Right cardiac atrium (tissue), 5 donors: ENCODE data around the gene FRMPD1. TPM values are rescaled to one million over a fixed set of nuclear protein-coding genes. Genes with fewer than 3 reads are reported as not detected.

ENCODE experiments used
- ATAC-seq, 2 donors: fragments of 200-7000 bp; cut with Tn5 transposase; one replicate each; pipeline versions ENCODE4 v1.8.0 to v1.9.1; 2020; ENCODE audit warnings: moderate library complexity in 2 of 2, mild to moderate bottlenecking in 1 of 2
- DNase-seq, 3 donors: peaks; one replicate each; pipeline ENCODE4 v3.0.0-alpha.2; 2020
- H3K27ac ChIP-seq: one replicate; pipeline ENCODE4 v1.5.1; 2013; ENCODE audit warnings: mild to moderate bottlenecking, low read length, control low read depth, moderate library complexity
- H3K27me3 ChIP-seq: one replicate; pipeline ENCODE4 v1.6.1; 2013; ENCODE audit not compliant: control insufficient read depth, insufficient read depth
- H3K4me1 ChIP-seq: one replicate; pipeline ENCODE4 v1.6.1; 2013; ENCODE audit warnings: low read length; ENCODE audit not compliant: control insufficient read depth, insufficient read depth
- H3K4me3 ChIP-seq: one replicate; pipeline ENCODE4 v1.5.1; 2013; ENCODE audit warnings: low read length, control low read depth
- H3K9me3 ChIP-seq: one replicate; pipeline ENCODE4 v1.6.1; 2013; ENCODE audit warnings: low read length; ENCODE audit not compliant: control insufficient read depth
- WGBS: extraction: QIAGEN DNeasy Blood & Tissue Kit; methylation state at CpG from one replicate; pipeline ENCODE4 v1.1.7; 2013; 5-methylcytosine and 5-hydroxymethylcytosine counted together
- intact Hi-C, 4 donors: fragments of 100-400 bp; cut with DNase I; formaldehyde crosslinking; loops; one replicate each; pipeline versions ENCODE4 v1.11.0 to v1.14.0; 2022 to 2023
- polyA plus RNA-seq: library from polyadenylated mRNA; stranded (reverse); fragments of 200-250 nt; gene quantifications from one replicate; pipeline ENCODE4 v1.2.3, GENCODE V29; 2013
- total RNA-seq, 4 donors: library from RNA; stranded (reverse); fragmentation: NEBNext Ultra II Directional; extraction: Animal tissue kit (Norgen Biotek cat#: 25700); gene quantifications; one replicate each; pipeline ENCODE4 v1.2.1, GENCODE V29; 2021
- donor health status: healthy with polysubstance abuse.
- donor health status: DM: no; HTN: yes; CAD: no.
- donor health status: DM: no; HTN: no; CAD: no.
- donor health status: DM: no; HTN: yes; CAD: no; lungs with severe emphysema.
- donor health status: DM: yes; HTN: yes; CAD: no.

Gene FRMPD1
- total and polyA plus RNA-seq, 5 donors: 0.28 to 1.8 (median 1.2) TPM

DNA sequence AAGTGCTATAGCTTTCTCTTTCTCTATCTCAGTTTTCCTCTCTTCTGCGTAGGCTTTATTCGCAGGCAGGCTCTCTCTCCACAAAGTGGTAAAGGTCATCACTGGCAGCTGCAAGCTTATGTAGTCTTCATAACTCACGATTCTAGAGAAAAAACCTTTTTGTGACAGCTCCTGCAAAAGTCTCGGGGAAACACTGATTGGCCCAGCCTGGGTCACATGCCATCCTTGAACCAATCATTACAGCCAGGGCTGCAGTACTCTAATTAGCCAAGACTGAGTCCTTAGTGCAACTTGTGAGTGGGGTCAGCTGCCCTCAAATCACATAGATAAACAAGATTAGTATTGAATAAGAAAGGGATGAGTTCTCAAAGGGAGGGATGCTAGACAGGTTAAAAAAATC lies 18.3 kb upstream of the FRMPD1 start:
- no peak for ATAC-seq
- no peaks in the 10 kb centered on the region for H3K9me3 ChIP-seq

GRCh38 chr9:37635808-37636207 lies 14.9 kb upstream of the FRMPD1 start:
- intact Hi-C loops: no loop called here
- 88% methylated on average over 16 of the region's 16 CpGs for WGBS
- ATAC-seq (no peak), DNase-seq (no peak)
- Histone ChIP-seq H3K4me1 (no peaks in the 10 kb centered on the region), H3K9me3 (no peaks in the 10 kb centered on the region), H3K27ac (no peak overlapping the region), H3K4me3 (no peak overlapping the region), H3K27me3 (no peaks in the 10 kb centered on the region)

More for the DNA sequence above, 18.3 kb upstream of the FRMPD1 start:
- Histone ChIP-seq H3K4me1 (no peaks in the 10 kb centered on the region), H3K27ac (no peak overlapping the region), H3K4me3 (no peak overlapping the region), H3K27me3 (no peaks in the 10 kb centered on the region)
- DNase-seq: no peak
- intact Hi-C loops: no loop called here
- 81% methylated on average over 4 of the region's 4 CpGs for WGBS

DNA sequence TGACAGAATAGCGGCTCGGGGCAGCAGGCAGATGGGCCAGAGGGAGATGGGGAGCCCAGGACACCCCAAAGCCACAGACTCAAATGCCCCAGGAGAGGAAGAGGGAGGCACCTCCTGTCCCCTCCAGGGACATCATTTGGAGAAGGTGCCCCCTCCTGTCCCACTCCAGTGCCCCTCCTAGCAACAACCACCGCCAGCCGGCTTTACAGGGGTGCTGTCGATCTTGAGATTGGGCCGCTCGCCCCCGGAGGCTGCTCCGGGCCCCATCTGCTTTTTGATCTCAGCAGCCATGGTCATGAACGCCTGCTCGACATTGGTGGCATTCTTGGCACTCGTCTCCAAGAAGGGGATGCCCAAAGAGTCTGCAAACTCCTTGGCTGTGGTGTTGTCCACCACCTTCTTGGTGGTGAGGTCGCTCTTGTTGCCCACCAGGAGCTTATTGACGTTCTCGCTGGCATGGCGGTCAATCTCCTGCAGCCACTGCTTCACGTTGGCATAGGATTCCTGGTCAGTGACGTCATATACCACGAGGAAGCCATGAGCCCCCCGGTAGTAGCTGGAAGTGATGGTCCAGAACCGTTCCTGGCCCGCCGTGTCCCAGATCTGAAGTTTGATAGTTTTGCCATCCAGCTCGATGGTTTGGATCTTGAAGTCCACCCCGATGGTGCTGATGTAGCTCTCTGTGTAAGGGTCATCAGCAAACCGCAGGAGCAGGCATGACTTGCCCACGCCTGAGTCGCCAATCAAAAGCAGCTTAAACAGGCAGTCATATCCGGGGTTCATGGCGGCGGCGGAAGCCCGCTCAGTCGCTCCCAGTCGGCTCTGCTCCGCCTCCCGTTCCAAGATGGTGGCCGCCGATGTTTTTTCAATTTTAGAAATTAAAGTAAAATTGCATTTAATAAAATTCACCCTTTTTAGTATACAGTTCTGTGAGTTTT lies 14.0 kb upstream of the FRMPD1 start:
- Histone ChIP-seq H3K4me3 (no peak overlapping the region), H3K9me3 (no peaks in the 10 kb centered on the region), H3K27me3 (no peaks in the 10 kb centered on the region), H3K27ac (no peak overlapping the region), H3K4me1 (no peaks in the 10 kb centered on the region)
- 94% methylated on average over 39 of the region's 39 CpGs for WGBS
- ATAC-seq: no peak
- DNase-seq: no peak
- intact Hi-C loops: no loop called here

DNA sequence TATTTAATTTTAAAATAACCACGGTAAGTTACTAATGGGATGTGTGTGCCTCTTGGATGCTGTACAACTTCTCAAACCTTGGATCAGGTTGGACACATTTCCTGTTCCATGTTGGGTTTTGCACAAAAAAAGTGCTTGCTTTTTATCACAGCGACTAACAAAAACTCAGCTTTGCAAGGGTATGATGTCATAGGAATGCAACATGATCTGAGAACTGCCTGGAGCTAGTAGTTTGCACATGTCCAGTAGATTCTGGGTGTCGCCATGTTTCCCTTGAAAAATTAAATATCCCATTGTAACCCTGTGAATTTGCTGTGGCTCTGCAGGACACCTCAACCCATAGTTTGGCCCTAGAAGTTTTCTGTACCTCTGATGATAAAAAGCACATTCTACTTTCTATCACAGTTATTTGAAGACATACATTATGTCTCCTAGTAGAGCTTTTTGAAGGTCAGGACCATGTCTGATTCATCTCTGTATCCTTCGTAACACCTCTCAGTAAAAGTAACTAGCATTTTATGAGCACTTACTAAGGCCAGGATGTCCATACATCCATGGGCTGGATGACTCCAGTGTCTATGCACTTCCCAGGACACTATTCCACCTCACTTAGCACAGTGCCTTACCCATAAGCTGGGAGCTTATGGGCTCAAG lies 11.5 kb upstream of the FRMPD1 start:
- DNase-seq: no peak
- WGBS: 64% methylated on average over 4 of the region's 4 CpGs
- H3K4me3 ChIP-seq: no peak overlapping the region
- ATAC-seq: no peak
- no peaks in the 10 kb centered on the region for H3K9me3 ChIP-seq
- intact Hi-C loops: no loop called here
- no peaks in the 10 kb centered on the region for H3K4me1 ChIP-seq
- no peaks in the 10 kb centered on the region for H3K27me3 ChIP-seq
- no peak overlapping the region for H3K27ac ChIP-seq

GRCh38 chr9:37639841-37640240 lies 10.9 kb upstream of the FRMPD1 start:
- intact Hi-C loops: no loop called here
- 87% methylated on average over 3 of the region's 3 CpGs for WGBS
- no peaks in the 10 kb centered on the region for H3K4me1 ChIP-seq
- ATAC-seq (no peak), DNase-seq (no peak)
- no peak overlapping the region for H3K27ac ChIP-seq
- no peaks in the 10 kb centered on the region for H3K27me3 ChIP-seq
- no peak overlapping the region for H3K4me3 ChIP-seq
- H3K9me3 ChIP-seq: no peaks in the 10 kb centered on the region

- DNase-seq: no peak
- H3K9me3 ChIP-seq: no peaks in the 10 kb centered on the region
- no peak overlapping the region for H3K4me3 ChIP-seq
- intact Hi-C loops: no loop called here
- ATAC-seq: no peak
- no peak overlapping the region for H3K27ac ChIP-seq
- H3K27me3 ChIP-seq: no peaks in the 10 kb centered on the region
- no peaks in the 10 kb centered on the region for H3K4me1 ChIP-seq
- 64% methylated on average over 3 of the region's 3 CpGs for WGBS
Measured at GRCh38 chr9:37640246-37640645, 10.5 kb upstream of the FRMPD1 start.

DNA sequence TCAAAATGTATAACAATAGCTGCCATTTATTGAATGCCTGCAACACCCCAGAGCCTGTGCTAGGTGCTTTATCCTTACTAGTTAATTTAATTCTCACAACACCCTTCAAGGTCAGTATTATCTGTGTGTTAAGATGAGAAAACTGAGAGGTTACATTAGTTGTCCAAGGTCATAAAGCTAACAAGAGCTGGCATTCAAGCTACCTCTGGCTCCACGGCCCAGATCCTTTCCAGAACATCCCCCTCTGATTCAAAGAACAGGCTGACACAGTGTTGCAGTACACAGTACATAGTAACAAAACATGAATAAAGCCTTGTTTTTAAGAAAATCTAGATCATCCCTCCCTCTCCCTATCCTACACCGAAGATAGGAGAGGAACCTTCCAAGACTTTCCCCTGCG lies 9.4 kb upstream of the FRMPD1 start:
- no peak for DNase-seq
- intact Hi-C loops: no loop called here
- WGBS: 57% methylated on average over 3 of the region's 3 CpGs
- H3K4me3 ChIP-seq: no peak overlapping the region
- no peaks in the 10 kb centered on the region for H3K27me3 ChIP-seq
- no peak for ATAC-seq
- no peaks in the 10 kb centered on the region for H3K4me1 ChIP-seq
- H3K27ac ChIP-seq: no peak overlapping the region
- H3K9me3 ChIP-seq: no peaks in the 10 kb centered on the region

GRCh38 chr9:37643214-37643613 lies 7.5 kb upstream of the FRMPD1 start:
- no peaks in the 10 kb centered on the region for H3K9me3 ChIP-seq
- no peak overlapping the region for H3K4me3 ChIP-seq
- intact Hi-C loops: no loop called here
- no peak for ATAC-seq
- no peak overlapping the region for H3K27ac ChIP-seq
- no peaks in the 10 kb centered on the region for H3K27me3 ChIP-seq
- H3K4me1 ChIP-seq: no peaks in the 10 kb centered on the region
- DNase-seq: no peak

GRCh38 chr9:37645903-37646506 lies 4.7 kb upstream of the FRMPD1 start:
- intact Hi-C loops: no loop called here
- no peaks in the 10 kb centered on the region for H3K4me1 ChIP-seq
- DNase-seq (no peak), ATAC-seq (no peak)
- no peaks in the 10 kb centered on the region for H3K27me3 ChIP-seq
- no peaks in the 10 kb centered on the region for H3K9me3 ChIP-seq
- H3K4me3 ChIP-seq: no peak overlapping the region
- H3K27ac ChIP-seq: no peak overlapping the region
- WGBS: 47% methylated on average over 5 of the region's 5 CpGs

- H3K9me3 ChIP-seq: no peaks in the 10 kb centered on the region
- H3K4me1 ChIP-seq: peaks cover 2% of the 10 kb centered on the region
- ATAC-seq (no peak), DNase-seq (no peak)
- H3K27me3 ChIP-seq: no peaks in the 10 kb centered on the region
- intact Hi-C loops: no loop called here
- 15% methylated on average over 45 of the region's 45 CpGs for WGBS
- H3K4me3 ChIP-seq: peak overlapping the region; percentile 61
- no peak overlapping the region for H3K27ac ChIP-seq
Measured at GRCh38 chr9:37650299-37650872, 368 bp upstream of the FRMPD1 start.

DNA sequence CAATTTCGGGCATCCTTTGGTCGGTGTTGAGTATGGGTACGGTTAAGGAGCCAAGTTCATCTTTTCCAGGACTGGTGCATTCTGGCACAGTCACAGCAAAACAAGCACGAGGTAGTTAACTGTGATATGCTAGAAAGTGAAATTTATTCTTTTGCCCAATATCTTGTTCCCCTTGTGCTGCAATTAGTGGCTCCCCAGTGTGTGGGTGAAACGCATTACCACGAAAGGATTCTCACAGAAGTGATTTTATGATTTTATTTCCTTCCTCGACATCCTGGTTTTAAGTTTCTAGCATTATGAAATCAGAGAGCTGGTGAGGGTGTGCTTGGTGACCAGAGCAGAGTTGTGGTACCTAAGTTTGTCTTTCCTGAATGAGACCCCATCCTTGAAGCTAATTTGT lies 1.5 kb downstream of the FRMPD1 start:
- no peaks in the 10 kb centered on the region for H3K9me3 ChIP-seq
- no peak for DNase-seq
- no peak for ATAC-seq
- H3K27ac ChIP-seq: no peak overlapping the region
- H3K4me1 ChIP-seq: peaks cover 2% of the 10 kb centered on the region
- H3K27me3 ChIP-seq: no peaks in the 10 kb centered on the region
- intact Hi-C loops: no loop called here
- WGBS: 78% methylated on average over 7 of the region's 7 CpGs
- no peak overlapping the region for H3K4me3 ChIP-seq
